Endothelial cell of umbilical vein (primary cell): ENCODE data around the gene CHPF2. TPM values are rescaled to one million over a fixed set of nuclear protein-coding genes. Genes with fewer than 3 reads are reported as not detected.

Source experiments
- microRNA counts: library from miRNA; unstranded; fragments of <30 nt; microRNA quantifications from one replicate; lab custom pipeline; 2016
- polyA plus RNA-seq, 4 experiments: library from polyadenylated mRNA; depleted of rRNA in 3 of 4; stranded (reverse) in 3 of 4; unstranded in 1 of 4; fragments of >200 nt; gene quantifications; 2 replicates each; pipeline versions ENCODE4 v1.2.1 to v1.2.3, GENCODE V29; 2011 to 2012; ENCODE audit warnings: missing spikeins in 1 of 4
- total RNA-seq: library from RNA; stranded (reverse); gene quantifications from 2 replicates; pipeline ENCODE4 v1.2.3, GENCODE V29; 2021

Gene CHPF2
- total and polyA plus RNA-seq, 2 donors (not counting 3 experiments of a cell fraction or from before 2014, with no cell fraction given), result 72.8 to 75.0 TPM

MicroRNAs encoded within 50 kb of the gene (microRNA counts, 767-probe panel; counts per million panel counts)
- 723 counts per million, percentile 96 among the panel's probes with 10 or more counts for microRNA hsa-miR-671-3p (lab: Ali Mortazavi, UCI)
- microRNA hsa-miR-671-5p (lab: Ali Mortazavi, UCI), result 723 counts per million, percentile 96 among the panel's probes with 10 or more counts

Other genes starting within 250 kb of the CHPF2 start
- gene NOS3, start 241.5 kb upstream of the CHPF2 start, total RNA-seq, result 51.4 and 82.8 TPM in 2 replicates
- gene NOS3, start 241.5 kb upstream of the CHPF2 start, polyA plus RNA-seq, result 95.1 and 120 TPM in 2 replicates
- gene ATG9B, start 208.0 kb upstream of the CHPF2 start, total RNA-seq, result not detected in 2 replicates
- gene ATG9B, start 208.0 kb upstream of the CHPF2 start, polyA plus RNA-seq, result 0.02 and 0.04 TPM in 2 replicates
- gene ABCB8, start 204.0 kb upstream of the CHPF2 start, total RNA-seq, result 46.3 and 48.5 TPM in 2 replicates
- 38.0 and 43.2 TPM in 2 replicates for gene ABCB8, start 204.0 kb upstream of the CHPF2 start, polyA plus RNA-seq
- gene ASIC3, start 184.0 kb upstream of the CHPF2 start, total RNA-seq, result 0.69 and 1.4 TPM in 2 replicates
- gene ASIC3, start 184.0 kb upstream of the CHPF2 start, polyA plus RNA-seq, result 0.70 and 1.1 TPM in 2 replicates
- gene CDK5, start 174.6 kb upstream of the CHPF2 start, total RNA-seq, result 16.5 and 17.7 TPM in 2 replicates
- gene CDK5, start 174.6 kb upstream of the CHPF2 start, polyA plus RNA-seq, result 38.2 and 38.3 TPM in 2 replicates
- 172 and 187 TPM in 2 replicates for gene SLC4A2, start 172.9 kb upstream of the CHPF2 start, total RNA-seq
- gene SLC4A2, start 172.9 kb upstream of the CHPF2 start, polyA plus RNA-seq, result 108 and 120 TPM in 2 replicates
- 71.6 and 73.3 TPM in 2 replicates for gene FASTK, start 151.7 kb upstream of the CHPF2 start, total RNA-seq
- gene FASTK, start 151.7 kb upstream of the CHPF2 start, polyA plus RNA-seq, result 113 and 137 TPM in 2 replicates
- gene TMUB1, start 149.0 kb upstream of the CHPF2 start, total RNA-seq, result 36.7 and 41.3 TPM in 2 replicates
- 45.3 and 66.0 TPM in 2 replicates for gene TMUB1, start 149.0 kb upstream of the CHPF2 start, polyA plus RNA-seq
- gene AGAP3, start 146.0 kb upstream of the CHPF2 start, total RNA-seq, result 171 and 173 TPM in 2 replicates
- 174 and 240 TPM in 2 replicates for gene AGAP3, start 146.0 kb upstream of the CHPF2 start, polyA plus RNA-seq
- not detected in 2 replicates for gene GBX1, start 64.8 kb upstream of the CHPF2 start, total RNA-seq
- gene GBX1, start 64.8 kb upstream of the CHPF2 start, polyA plus RNA-seq, result not detected in 2 replicates
- not detected in 2 replicates for gene ASB10, start 45.2 kb upstream of the CHPF2 start, total RNA-seq
- gene ASB10, start 45.2 kb upstream of the CHPF2 start, polyA plus RNA-seq, result not detected in 2 replicates
- gene H2BK1, start 22.0 kb upstream of the CHPF2 start, total RNA-seq, result not detected in 2 replicates
- gene H2BK1, start 22.0 kb upstream of the CHPF2 start, polyA plus RNA-seq, result not detected in 2 replicates
- 56.7 and 61.6 TPM in 2 replicates for gene ABCF2, start 5.3 kb upstream of the CHPF2 start, total RNA-seq
- 43.0 and 45.3 TPM in 2 replicates for gene ABCF2, start 5.3 kb upstream of the CHPF2 start, polyA plus RNA-seq
- gene SMARCD3, start 16.2 kb downstream of the CHPF2 start, total RNA-seq, result 5.9 and 6.1 TPM in 2 replicates
- 8.5 and 10.5 TPM in 2 replicates for gene SMARCD3, start 16.2 kb downstream of the CHPF2 start, polyA plus RNA-seq
- gene NUB1, start 109.3 kb downstream of the CHPF2 start, total RNA-seq, result 41.4 and 46.2 TPM in 2 replicates
- 27.9 and 28.0 TPM in 2 replicates for gene NUB1, start 109.3 kb downstream of the CHPF2 start, polyA plus RNA-seq
- gene WDR86, start 177.6 kb downstream of the CHPF2 start, total RNA-seq, result not detected in 2 replicates
- gene WDR86, start 177.6 kb downstream of the CHPF2 start, polyA plus RNA-seq, result not detected in 2 replicates
- not detected in 2 replicates for gene CRYGN, start 207.7 kb downstream of the CHPF2 start, total RNA-seq
- gene CRYGN, start 207.7 kb downstream of the CHPF2 start, polyA plus RNA-seq, result not detected in 2 replicates